Activated CD8-positive, alpha-beta memory T cell treated with anti-CD3 and anti-CD28 coated beads for 4 hours (primary cell): ENCODE results near the gene LRCH1.

ENCODE experiments used
- DNase-seq, 2 donors: peaks; one replicate each; pipeline ENCODE4 v3.0.0-alpha.2; 2020; ENCODE audit warnings: low read depth in 2 of 2

Gene LRCH1

GRCh38 chr13:46562581-46562980 lies 9.6 kb downstream of the LRCH1 start:
- no peak for DNase-seq

GRCh38 chr13:46565808-46566750 lies 13.1 kb downstream of the LRCH1 start:
- no peak for DNase-seq

GRCh38 chr13:46567671-46568070 lies 14.7 kb downstream of the LRCH1 start:
- no peak for DNase-seq

GRCh38 chr13:46569456-46569855 lies 16.5 kb downstream of the LRCH1 start:
- DNase-seq: no peak

- DNase-seq: no peak
Measured at GRCh38 chr13:46570273-46570672, 17.3 kb downstream of the LRCH1 start.

- no peak for DNase-seq
Measured at GRCh38 chr13:46571189-46571908, 18.4 kb downstream of the LRCH1 start.

- no peak for DNase-seq
Measured at GRCh38 chr13:46571909-46572595, 19.1 kb downstream of the LRCH1 start.

GRCh38 chr13:46572752-46573431 lies 19.9 kb downstream of the LRCH1 start:
- DNase-seq: no peak

GRCh38 chr13:46575301-46575771 lies 22.4 kb downstream of the LRCH1 start:
- DNase-seq: no peak

- DNase-seq: no peak
Measured at GRCh38 chr13:46575818-46576221, 22.9 kb downstream of the LRCH1 start.

- no peak for DNase-seq
Measured at GRCh38 chr13:46576762-46577161, 23.8 kb downstream of the LRCH1 start.

GRCh38 chr13:46577696-46578589 lies 25.0 kb downstream of the LRCH1 start:
- DNase-seq: no peak

- DNase-seq: no peak
Measured at GRCh38 chr13:46578590-46578975, 25.6 kb downstream of the LRCH1 start.

GRCh38 chr13:46580362-46580839 lies 27.4 kb downstream of the LRCH1 start:
- no peak for DNase-seq

GRCh38 chr13:46582190-46582589 lies 29.2 kb downstream of the LRCH1 start:
- DNase-seq: no peak

GRCh38 chr13:46586751-46587514 lies 34.0 kb downstream of the LRCH1 start:
- no peak for DNase-seq

- DNase-seq: no peak
Measured at GRCh38 chr13:46587807-46588418, 34.9 kb downstream of the LRCH1 start.

- DNase-seq: no peak
Measured at GRCh38 chr13:46592385-46592784, 39.4 kb downstream of the LRCH1 start.

GRCh38 chr13:46593398-46593797 lies 40.4 kb downstream of the LRCH1 start:
- no peak for DNase-seq
